Testis (tissue), 2 donors: ENCODE measurements around the gene PTGDR2.

ENCODE experiments used
- POLR2A ChIP-seq: fragments of 450-650 bp; IDR thresholded peaks from one replicate; pipeline ENCODE4 v1.6.1; 2017; ENCODE audit warnings: antibody characterized with exemption, mild to moderate bottlenecking, moderate library complexity
- TF ChIP-seq, protein P1 (sequence below), 3 experiments: fragments of 450-650 bp in 2 of 3; fragments of 200-600 bp in 1 of 3; sonication (generic) in 1 of 3; IDR thresholded peaks; one replicate each; pipeline ENCODE4 v1.5.1; 2016 to 2019; ENCODE audit warnings: antibody characterized with exemption in 3 of 3, mild to moderate bottlenecking in 2 of 3, moderate library complexity in 1 of 3

DNA sequence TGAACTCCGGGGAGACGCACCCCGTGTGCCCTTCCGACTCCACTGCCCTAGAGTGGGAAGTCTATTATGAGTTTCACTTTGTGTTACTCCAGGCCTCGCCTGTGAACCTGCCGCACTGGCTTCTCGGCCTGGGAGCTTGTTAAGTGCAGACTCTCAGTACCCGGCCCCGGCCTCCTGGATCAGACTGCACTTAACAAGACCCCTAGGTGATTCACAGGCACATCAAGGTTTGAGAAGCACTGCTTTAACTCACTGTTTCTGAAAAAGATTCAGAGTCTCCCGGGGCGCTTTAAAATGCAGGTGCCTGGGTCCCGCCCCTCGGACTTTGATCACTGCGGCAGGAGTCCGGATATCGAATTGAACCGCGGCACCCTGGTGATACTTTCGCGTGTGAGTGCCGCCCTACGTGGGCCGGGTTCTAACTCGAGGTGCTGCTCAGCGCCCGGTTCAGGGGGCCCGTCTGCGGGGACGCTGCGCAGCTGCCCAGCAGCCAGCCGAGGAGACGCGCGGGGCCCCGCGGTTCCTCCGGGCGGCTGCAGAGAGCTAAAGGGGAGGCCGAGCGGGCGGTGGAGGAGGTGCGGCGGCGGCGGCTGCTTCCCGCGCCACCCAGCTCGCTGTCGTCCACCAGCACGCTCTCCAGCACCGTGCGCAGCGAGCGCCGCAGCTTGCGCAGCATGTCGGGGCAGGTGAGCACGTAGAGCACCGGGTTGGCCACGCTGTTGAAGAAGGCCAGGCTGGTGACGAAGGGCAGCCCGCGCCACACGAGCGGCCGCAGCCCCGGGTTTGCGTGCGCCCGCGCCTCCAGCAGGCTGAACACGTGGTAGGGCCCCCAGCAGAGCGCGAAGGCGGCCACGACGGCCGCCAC, 3.4 kb downstream of the PTGDR2 start:
- TF ChIP-seq, protein P1, sequence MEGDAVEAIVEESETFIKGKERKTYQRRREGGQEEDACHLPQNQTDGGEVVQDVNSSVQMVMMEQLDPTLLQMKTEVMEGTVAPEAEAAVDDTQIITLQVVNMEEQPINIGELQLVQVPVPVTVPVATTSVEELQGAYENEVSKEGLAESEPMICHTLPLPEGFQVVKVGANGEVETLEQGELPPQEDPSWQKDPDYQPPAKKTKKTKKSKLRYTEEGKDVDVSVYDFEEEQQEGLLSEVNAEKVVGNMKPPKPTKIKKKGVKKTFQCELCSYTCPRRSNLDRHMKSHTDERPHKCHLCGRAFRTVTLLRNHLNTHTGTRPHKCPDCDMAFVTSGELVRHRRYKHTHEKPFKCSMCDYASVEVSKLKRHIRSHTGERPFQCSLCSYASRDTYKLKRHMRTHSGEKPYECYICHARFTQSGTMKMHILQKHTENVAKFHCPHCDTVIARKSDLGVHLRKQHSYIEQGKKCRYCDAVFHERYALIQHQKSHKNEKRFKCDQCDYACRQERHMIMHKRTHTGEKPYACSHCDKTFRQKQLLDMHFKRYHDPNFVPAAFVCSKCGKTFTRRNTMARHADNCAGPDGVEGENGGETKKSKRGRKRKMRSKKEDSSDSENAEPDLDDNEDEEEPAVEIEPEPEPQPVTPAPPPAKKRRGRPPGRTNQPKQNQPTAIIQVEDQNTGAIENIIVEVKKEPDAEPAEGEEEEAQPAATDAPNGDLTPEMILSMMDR (IDR thresholded peaks at IDR 0.05) = no peak
- no peak for TF ChIP-seq POLR2A
